H1 (cell line): Measurements from ENCODE around the gene FOXN1. TPM values are rescaled to one million over a fixed set of nuclear protein-coding genes. Genes with fewer than 3 reads are reported as not detected.

ENCODE experiments used
- BACH1 ChIP-seq: IDR thresholded peaks from 2 replicates; pipeline ENCODE4 v1.6.1; 2012; ENCODE audit warnings: low read length, improper control_type of control experiment
- GTF2F1 ChIP-seq: IDR thresholded peaks from 2 replicates; pipeline ENCODE4 v1.6.1; 2012; ENCODE audit warnings: low read depth, low read length, improper control_type of control experiment, borderline replicate concordance
- JUN ChIP-seq: IDR thresholded peaks from 2 replicates; pipeline ENCODE4 v1.6.1; 2011; ENCODE audit warnings: low read depth, mild to moderate bottlenecking, improper control_type of control experiment, low read length
- MAFK ChIP-seq: IDR thresholded peaks from 2 replicates; pipeline ENCODE4 v1.6.1; 2012; ENCODE audit warnings: low read depth, mild to moderate bottlenecking, improper control_type of control experiment, low read length
- NANOG ChIP-seq: IDR thresholded peaks from 2 replicates; pipeline ENCODE4 v1.6.1; 2011; ENCODE audit warnings: low read length, low read depth, mild to moderate bottlenecking, inconsistent platforms; ENCODE audit not compliant: insufficient read depth, poor library complexity, severe bottlenecking
- RFX5 ChIP-seq: IDR thresholded peaks from 2 replicates; pipeline ENCODE4 v1.6.1; 2011; ENCODE audit warnings: low read depth, low read length, improper control_type of control experiment, borderline replicate concordance
- TAF7 ChIP-seq: optimal IDR thresholded peaks from 2 replicates; pipeline ENCODE3; 2011; ENCODE audit warnings: low read depth, mild to moderate bottlenecking, inconsistent platforms, low read length, moderate library complexity, borderline replicate concordance
- TEAD4 ChIP-seq: IDR thresholded peaks from 2 replicates; pipeline ENCODE4 v1.6.1; 2012; ENCODE audit warnings: low read depth, low read length, inconsistent platforms, mixed read lengths
- USF2 ChIP-seq: IDR thresholded peaks from 2 replicates; pipeline ENCODE4 v1.6.1; 2011; ENCODE audit warnings: low read length, improper control_type of control experiment
- ZNF274 ChIP-seq: IDR thresholded peaks from 2 replicates; pipeline ENCODE4 v1.7.0; 2012; ENCODE audit warnings: low read length, borderline replicate concordance; ENCODE audit errors: extremely low read depth
- polyA plus RNA-seq, 7 experiments: library from polyadenylated mRNA; depleted of rRNA in 3 of 7; stranded (reverse) in 5 of 7; unstranded in 2 of 7; fragments of >200 nt in 5 of 7; fragments of 200-250 nt in 2 of 7; gene quantifications; 1 replicate in 5 of 7; 2 replicates in 1 of 7; 4 replicates in 1 of 7; pipeline versions ENCODE4 v1.2.1 to v1.2.3, GENCODE V29; 2011 to 2013; ENCODE audit warnings: missing spikeins in 2 of 7, mixed read lengths in 2 of 7
- total RNA-seq: library from RNA; stranded (reverse); fragmentation: NEBNext Ultra II Directional; extraction: Animal tissue kit (Norgen Biotek cat#: 25700); gene quantifications from 2 replicates; pipeline ENCODE4 v1.2.1, GENCODE V29; 2021
- TF ChIP-seq, protein P1 (sequence below): IDR thresholded peaks from 2 replicates; pipeline ENCODE4 v1.6.1; 2012; ENCODE audit warnings: inconsistent platforms

The FOXN1 gene
- total and polyA plus RNA-seq, 2 of the 8 experiments (the other 6 are each of a cell fraction or from before 2014, with no cell fraction given), result not detected

DNA sequence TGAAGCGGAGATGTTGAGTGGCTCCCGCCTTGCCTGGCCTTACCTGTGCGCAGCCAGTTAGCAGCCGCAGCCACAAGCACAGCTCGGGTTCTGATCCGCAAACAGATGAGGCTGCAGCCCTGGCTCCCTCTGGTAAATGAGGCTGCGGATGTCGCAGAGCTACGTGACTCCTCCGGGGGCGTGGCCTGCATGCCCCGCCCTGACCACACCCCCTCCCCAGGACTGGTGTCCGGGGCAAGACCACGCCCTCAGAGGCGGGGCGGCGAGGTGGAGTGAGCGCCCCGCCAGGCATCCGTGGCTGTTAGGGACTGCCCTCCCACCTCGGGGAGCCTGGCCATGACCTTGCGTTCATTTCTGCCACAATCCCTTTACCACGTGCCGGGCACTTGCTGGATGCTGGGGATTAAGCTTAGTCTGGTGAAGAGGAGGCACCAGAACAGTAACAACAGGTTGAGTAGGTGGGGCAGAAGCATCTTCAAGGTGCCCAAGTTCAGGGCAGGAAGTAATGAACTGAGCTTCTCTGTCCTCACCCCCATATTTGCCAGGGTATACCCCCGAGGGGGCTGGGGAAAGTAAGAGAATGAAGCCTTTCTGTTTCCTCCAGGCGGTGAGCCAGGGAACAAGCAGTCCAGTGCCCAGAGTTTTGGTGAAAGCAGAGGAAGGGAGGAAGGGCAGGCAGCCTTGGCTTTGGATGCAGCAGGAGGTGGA is 70.8 kb downstream of the FOXN1 start, which contains the start of gene ALDOC (continued):
- TF ChIP-seq JUN (no peak), RFX5 (no peak), GTF2F1 (peak; percentile 72; the same call in 1 of the 2 replicates), MAFK (no peak), ZNF274 (no peak), USF2 (peak; percentile 54), BACH1 (no peak), TEAD4 (no peak), NANOG (no peak), TAF7 (peak; percentile 91)
- TF ChIP-seq, protein P1, sequence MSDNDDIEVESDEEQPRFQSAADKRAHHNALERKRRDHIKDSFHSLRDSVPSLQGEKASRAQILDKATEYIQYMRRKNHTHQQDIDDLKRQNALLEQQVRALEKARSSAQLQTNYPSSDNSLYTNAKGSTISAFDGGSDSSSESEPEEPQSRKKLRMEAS, result peak; percentile 93
